Measurements from ENCODE around the gene DCAF4L1. TPM values are rescaled to one million over a fixed set of nuclear protein-coding genes. Genes with fewer than 3 reads are reported as not detected.

DCAF4L1 gene
- total RNA-seq, 1 donor from 2014 or later: 0.15 TPM

- DNase-seq (ENCODE audit: low read depth): peak; percentile 91
These were observed 9.0 kb downstream of the DCAF4L1 start, which contains the start of gene SLC30A9 for GRCh38 chr4:41990365-41991111. SLC30A9 (plus strand) TSS chr4:41990530; CDS start chr4:41990652, 122 bp downstream.

GRCh38 chr4:41991916-41992767 is 10.6 kb downstream of the DCAF4L1 start:
- DNase-seq (ENCODE audit: low read depth): no peak

- no peak for DNase-seq (ENCODE audit: low read depth)
These were observed 11.7 kb downstream of the DCAF4L1 start for GRCh38 chr4:41992967-41993857.

- DNase-seq (ENCODE audit: low read depth): no peak
These were observed 13.0 kb downstream of the DCAF4L1 start for GRCh38 chr4:41994461-41994985.

GRCh38 chr4:41998019-41998418 is 16.5 kb downstream of the DCAF4L1 start:
- no peak for DNase-seq (ENCODE audit: low read depth)

GRCh38 chr4:41999321-41999720 is 17.8 kb downstream of the DCAF4L1 start:
- DNase-seq (ENCODE audit: low read depth): no peak

DNA sequence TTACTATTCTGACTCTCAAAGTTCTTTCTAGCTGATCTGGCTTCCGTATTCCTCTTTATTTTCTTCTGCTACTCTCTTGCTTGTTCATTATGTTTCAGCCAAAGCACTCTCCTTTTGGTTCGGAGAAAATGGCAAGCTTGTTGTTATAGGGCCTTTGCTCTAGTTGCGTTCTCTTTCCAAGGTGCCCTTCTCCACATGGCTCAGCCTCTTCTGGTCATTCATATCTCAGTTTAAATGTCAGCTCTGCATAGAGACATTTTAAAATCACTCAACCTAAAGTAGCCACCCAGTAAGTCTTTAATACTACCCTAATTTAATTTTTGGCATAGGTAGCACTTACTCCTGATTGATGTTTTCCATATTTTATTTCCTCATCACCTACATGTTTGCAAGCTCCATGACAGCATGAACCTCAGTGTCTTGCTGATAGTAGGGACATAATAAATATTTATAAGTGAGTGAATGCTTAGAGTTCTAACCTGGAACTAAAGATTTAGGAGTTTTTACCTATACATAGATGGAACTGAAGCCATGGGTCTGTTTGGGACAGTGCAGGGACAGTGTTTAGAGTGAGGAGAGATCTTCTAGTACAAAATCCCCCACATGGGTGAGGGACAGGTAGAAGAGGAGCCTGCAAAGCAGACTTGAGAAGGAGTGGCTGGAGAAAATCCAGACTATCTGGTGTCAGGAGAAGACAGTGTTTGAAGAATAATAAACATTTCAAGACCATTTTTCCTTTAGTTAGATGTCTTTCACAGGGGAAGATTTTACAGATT is 26.6 kb downstream of the DCAF4L1 start:
- DNase-seq (ENCODE audit: low read depth): no peak

GRCh38 chr4:42015438-42015837 is 33.9 kb downstream of the DCAF4L1 start:
- DNase-seq (ENCODE audit: low read depth): no peak

DNA sequence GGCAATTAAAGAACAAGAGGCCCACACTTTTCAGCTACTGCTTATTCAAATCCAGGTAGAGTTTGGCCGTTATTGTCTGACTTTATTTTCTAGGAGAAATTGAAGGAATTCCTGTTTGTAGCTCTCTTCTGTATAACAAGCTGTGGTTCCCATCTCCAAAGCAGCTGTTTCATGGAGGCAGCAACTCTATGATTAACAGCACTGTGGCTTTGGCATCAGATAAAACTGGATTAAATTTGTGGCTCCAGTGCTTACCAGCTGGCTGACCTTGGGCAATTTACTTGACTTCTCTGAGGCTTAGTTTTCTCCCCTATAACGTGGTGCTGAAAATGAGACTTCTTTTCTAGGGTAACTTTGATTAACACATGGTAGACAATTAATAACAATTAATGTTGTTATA is 36.9 kb downstream of the DCAF4L1 start:
- DNase-seq (ENCODE audit: low read depth): no peak

Other genes with a start within 250 kb of the DCAF4L1 start
- gene PHOX2B, start 233.0 kb upstream of the DCAF4L1 start, total RNA-seq: not detected in 2 replicates
- 60.9 and 95.3 TPM in 2 replicates for gene TMEM33, start 46.3 kb upstream of the DCAF4L1 start, total RNA-seq
- gene SLC30A9, start 8.8 kb downstream of the DCAF4L1 start, total RNA-seq: 116 and 124 TPM in 2 replicates
- gene BEND4, start 170.9 kb downstream of the DCAF4L1 start, total RNA-seq: not detected in 2 replicates

Data from renal cortical epithelial cell (primary cell).